ENCODE results near the gene PRDM5. TPM values are rescaled to one million over a fixed set of nuclear protein-coding genes. Genes with fewer than 3 reads are reported as not detected.

PRDM5 gene
- total RNA-seq, 1 donor from 2014 or later, result not detected

GRCh38 chr4:120857312-120857711, 65.2 kb downstream of the PRDM5 start:
- intact Hi-C loops (cut with micrococcal nuclease), result no loop called here

GRCh38 chr4:120856294-120856693, 66.2 kb downstream of the PRDM5 start:
- intact Hi-C loops (cut with micrococcal nuclease), result no loop called here

- intact Hi-C loops (cut with micrococcal nuclease), result no loop called here
Measured at GRCh38 chr4:120855307-120856001, 67.1 kb downstream of the PRDM5 start.

- intact Hi-C loops (cut with micrococcal nuclease), result no loop called here
Measured at GRCh38 chr4:120853161-120853935, 69.2 kb downstream of the PRDM5 start.

- intact Hi-C loops (cut with micrococcal nuclease), result no loop called here
Measured at GRCh38 chr4:120850018-120850599, 72.4 kb downstream of the PRDM5 start.

- intact Hi-C loops (cut with micrococcal nuclease), result no loop called here
Measured at GRCh38 chr4:120847019-120847582, 75.4 kb downstream of the PRDM5 start.

GRCh38 chr4:120844528-120844921, 78.0 kb downstream of the PRDM5 start:
- intact Hi-C loops (cut with micrococcal nuclease), result no loop called here

- intact Hi-C loops (cut with micrococcal nuclease), result no loop called here
Measured at GRCh38 chr4:120843849-120844527, 78.5 kb downstream of the PRDM5 start.

GRCh38 chr4:120842031-120842430, 80.5 kb downstream of the PRDM5 start:
- intact Hi-C loops (cut with micrococcal nuclease), result no loop called here

- intact Hi-C loops (cut with micrococcal nuclease), result no loop called here
Measured at GRCh38 chr4:120841580-120841979, 80.9 kb downstream of the PRDM5 start.

GRCh38 chr4:120839974-120840751, 82.4 kb downstream of the PRDM5 start:
- intact Hi-C loops (cut with micrococcal nuclease), result no loop called here

GRCh38 chr4:120839334-120839973, 83.1 kb downstream of the PRDM5 start:
- intact Hi-C loops (cut with micrococcal nuclease), result no loop called here

GRCh38 chr4:120838784-120839183, 83.7 kb downstream of the PRDM5 start:
- intact Hi-C loops (cut with micrococcal nuclease), result no loop called here

GRCh38 chr4:120837656-120838055, 84.9 kb downstream of the PRDM5 start:
- intact Hi-C loops (cut with micrococcal nuclease), result no loop called here

GRCh38 chr4:120835342-120835741, 87.2 kb downstream of the PRDM5 start:
- intact Hi-C loops (cut with micrococcal nuclease), result no loop called here

- intact Hi-C loops (cut with micrococcal nuclease), result no loop called here
Measured at GRCh38 chr4:120830204-120830603, 92.3 kb downstream of the PRDM5 start.

GRCh38 chr4:120829113-120829831, 93.3 kb downstream of the PRDM5 start:
- intact Hi-C loops (cut with micrococcal nuclease), result no loop called here

GRCh38 chr4:120826853-120827252, 95.7 kb downstream of the PRDM5 start:
- intact Hi-C loops (cut with micrococcal nuclease), result no loop called here

- intact Hi-C loops (cut with micrococcal nuclease), result no loop called here
Measured at GRCh38 chr4:120826449-120826848, 96.1 kb downstream of the PRDM5 start.

- intact Hi-C loops (cut with micrococcal nuclease), result no loop called here
Measured at GRCh38 chr4:120824946-120825345, 97.6 kb downstream of the PRDM5 start.
